Left kidney (tissue), 8 donors: ENCODE results near the gene OPRD1. TPM values are rescaled to one million over a fixed set of nuclear protein-coding genes. Genes with fewer than 3 reads are reported as not detected.
"Not testable (repeated sequence)": the region's sequence is repeated elsewhere in the genome, so short reads cannot be mapped to it uniquely, and the experiment has no call there.

Experiments
- DNase-seq: peaks from one replicate; pipeline ENCODE4 v3.0.0-alpha.2; 2013
- long read RNA-seq, 8 donors: transcript quantifications; one replicate each; lab custom pipeline, GENCODE V29; 2026
- polyA plus RNA-seq: library from polyadenylated mRNA; unstranded; fragments of 120-200 nt; gene quantifications from one replicate; pipeline ENCODE4 v1.2.1, GENCODE V29; 2013; ENCODE audit not compliant: insufficient read length

The OPRD1 gene
- polyA plus RNA-seq = 0.52 TPM
- long read RNA-seq, donor 1 = 0 reads
- long read RNA-seq, donor 2 = 0 reads
- long read RNA-seq, donor 3 = 0 reads
- long read RNA-seq, donor 4 = 0 reads
- long read RNA-seq, donor 5 = 0 reads
- long read RNA-seq, donor 6 = 0 reads
- long read RNA-seq, donor 7 = 0 reads
- long read RNA-seq, donor 8 = 0 reads

DNA sequence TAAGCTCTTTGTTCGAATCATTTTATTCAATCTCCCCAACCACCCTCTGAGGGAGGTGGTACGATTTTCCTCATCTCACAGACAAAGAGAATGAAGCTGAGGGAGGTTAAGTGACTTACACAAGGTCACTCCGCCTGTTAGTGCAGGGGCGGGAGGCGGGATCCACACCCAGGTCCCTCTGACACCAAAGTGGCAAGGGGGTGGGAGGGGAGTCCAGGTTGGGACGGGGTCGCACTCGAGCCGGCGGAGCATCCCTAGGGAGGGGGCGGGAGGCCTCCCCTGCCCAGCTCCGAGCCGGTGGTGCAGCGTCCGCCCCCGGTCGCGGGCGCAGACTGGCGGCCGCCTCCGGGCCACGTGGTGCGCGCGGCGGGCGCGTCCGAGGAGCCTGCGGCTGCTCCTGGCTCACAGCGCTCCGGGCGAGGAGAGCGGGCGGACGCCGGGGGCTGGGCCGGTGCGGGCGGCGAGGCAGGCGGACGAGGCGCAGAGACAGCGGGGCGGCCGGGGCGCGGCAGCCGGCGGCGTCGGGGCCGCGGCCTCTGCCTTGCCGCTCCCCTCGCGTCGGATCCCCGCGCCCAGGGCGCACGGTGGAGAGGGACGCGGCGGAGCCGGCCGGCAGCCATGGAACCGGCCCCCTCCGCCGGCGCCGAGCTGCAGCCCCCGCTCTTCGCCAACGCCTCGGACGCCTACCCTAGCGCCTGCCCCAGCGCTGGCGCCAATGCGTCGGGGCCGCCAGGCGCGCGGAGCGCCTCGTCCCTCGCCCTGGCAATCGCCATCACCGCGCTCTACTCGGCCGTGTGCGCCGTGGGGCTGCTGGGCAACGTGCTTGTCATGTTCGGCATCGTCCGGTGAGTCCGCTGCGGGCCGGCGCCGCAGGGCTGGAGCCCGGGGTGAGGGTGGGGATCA, at the start of gene OPRD1:
Gene OPRD1, plus strand, starts transcription at position 405 of the 903 bp plus-strand sequence. Its CDS starts 214 bp downstream, at position 619.
- DNase-seq = no peak

DNA sequence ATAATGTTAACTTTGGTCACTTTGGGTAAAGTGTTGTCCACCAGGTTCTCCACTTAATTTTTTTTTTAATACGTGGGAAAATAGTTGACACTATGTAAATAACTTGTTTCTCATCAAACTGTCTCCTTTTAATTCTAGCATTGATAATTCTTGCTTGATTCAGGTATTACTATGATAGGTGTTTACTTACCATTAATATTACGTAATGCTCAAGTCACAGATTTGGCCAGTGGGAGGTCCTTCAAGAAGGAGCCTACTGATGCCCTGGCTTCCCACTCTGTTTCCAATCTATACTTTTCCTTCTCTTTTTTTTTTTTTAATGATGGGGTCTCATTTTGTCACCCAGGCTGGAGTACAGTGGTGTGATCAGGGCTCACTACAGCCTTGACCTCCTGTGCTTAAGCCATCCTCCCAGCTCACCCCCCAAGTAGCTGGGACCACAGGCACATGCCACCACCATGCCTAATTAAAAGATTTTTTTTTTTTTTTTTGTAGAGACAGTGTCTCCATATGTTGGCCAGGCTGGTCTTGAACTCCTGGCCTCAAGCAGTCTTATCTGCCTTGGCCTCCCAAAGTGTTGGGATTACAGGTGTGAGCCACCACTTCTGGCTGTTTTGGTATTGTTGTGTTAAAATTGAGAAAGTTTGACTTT, 45.3 kb upstream of the OPRD1 start:
- no peak for DNase-seq

DNA sequence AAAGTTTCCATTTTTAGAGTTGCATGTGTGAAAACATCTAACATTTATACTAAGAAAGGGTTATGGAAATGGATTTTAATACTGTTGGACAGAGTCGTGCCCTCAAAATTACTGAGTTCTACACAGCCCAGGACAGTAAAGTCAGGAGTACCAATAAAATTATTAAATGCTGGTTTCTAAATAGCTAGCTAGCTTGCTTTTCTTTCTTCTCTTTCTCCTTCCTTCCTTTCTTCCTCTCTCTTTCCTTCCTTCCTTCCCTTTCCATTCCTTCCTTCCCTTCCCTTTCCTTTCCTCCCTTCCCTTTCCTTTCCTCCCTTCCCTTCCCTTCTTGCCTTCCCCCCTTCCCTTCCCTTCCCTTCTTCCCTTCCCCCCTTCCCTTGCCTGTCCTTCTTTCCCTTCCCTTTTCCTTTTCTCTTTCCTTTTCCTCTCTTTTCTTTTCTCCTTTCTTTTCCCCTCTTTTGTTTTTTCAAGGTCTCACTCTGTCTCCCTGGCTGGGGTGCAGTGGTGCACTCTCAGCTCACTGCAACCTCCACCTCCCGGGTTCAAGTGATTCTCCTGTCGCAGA, 41.3 kb upstream of the OPRD1 start:
- no peak for DNase-seq

DNA sequence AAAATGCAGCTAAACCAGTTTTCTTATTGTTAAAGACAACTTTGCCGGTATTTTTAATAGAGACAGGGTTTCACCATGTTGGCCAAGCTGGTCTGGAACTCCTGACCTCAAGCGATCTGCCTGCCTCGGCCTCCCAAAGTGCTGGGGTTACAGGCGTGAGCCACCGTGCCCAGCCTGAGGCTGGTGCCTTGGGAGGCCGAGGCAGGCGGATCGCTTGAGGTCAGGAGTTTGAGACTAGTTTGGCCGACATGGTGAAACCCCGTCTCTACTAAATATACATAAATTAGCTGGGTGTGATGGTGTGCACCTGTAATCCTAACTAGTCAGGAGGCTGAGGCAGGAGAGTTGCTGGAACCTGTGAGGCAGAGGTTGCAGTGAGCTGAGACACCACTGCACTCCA, 40.0 kb upstream of the OPRD1 start:
- DNase-seq = not testable (repeated sequence)

DNA sequence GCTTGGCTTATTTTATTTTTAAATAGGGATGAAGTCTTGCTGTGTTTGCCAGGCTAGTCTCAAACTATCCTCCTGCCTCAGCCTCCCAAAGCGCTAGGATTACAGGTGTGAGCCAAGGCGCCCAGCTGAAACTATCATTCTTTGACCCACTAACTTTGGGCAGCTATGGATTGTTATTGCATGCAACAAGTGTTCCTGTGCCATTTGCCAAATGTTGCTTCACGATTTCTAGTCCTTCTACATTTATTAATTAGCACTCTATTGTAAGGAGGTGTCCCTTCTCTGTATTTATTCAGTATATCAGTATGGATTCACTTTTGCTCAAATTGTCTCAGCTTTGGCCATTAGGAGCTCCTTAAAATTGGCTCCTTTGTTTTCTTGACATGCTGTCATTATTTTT, 38.9 kb upstream of the OPRD1 start:
- DNase-seq = no peak

DNA sequence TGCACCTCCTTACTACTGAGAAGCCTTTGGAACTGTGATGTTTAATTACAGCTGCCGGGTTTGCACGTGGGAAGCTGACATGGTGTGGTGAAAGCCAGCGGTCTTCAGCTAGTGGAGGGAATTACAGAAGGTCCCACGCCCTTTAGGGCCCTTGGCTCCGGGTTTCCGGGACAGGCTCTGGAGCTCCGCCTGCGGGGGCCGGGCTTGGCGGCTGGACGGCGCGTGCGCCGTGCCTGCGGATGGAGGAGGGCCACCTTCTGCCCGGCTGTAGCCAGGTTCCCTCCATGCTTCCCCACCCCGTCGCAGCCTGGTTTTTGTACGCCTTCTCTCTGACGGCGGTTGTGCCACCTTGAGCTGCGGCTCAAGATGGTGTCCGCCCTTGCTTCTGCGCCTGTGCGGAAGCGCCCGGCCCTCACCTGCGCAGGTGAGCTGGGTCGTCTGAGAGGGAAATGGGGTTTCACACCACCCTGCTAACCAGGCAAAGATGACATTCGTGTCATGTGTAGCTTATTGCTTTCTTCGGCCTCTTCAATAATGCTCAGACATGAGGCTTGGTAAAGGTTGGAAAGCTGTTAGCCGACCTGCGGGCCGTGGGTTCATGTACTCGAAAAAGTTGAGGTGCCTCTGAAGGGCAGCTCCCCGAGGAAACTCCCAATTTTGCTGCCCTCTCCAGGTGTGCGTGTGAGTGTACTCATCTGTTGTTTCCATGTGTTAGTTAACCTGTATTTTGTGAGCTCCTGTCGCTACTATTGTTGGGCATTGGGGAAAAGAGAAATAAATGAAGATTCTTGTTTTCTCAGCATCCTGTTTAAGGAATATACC, 36.6 kb upstream of the OPRD1 start:
- DNase-seq = peak; percentile 55

DNA sequence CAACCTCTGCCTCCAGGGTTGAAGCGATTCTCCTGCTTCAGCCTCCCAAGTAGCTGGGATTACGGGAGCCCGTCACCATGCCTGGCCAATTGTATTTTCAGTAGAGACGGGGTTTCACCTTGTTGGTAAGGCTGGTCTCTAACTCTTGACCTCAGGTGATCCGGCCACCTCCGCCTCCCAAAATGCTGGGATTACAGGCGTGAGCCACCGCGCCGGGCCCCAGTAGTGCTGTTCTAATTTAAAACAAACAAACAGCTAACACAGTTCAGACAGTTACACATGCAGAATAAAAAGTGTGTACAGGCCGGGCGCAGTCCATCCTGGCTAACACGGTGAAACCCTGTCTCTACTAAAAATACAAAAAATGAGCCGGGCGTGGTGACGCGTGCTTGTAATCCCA, 35.6 kb upstream of the OPRD1 start:
- no peak for DNase-seq

DNA sequence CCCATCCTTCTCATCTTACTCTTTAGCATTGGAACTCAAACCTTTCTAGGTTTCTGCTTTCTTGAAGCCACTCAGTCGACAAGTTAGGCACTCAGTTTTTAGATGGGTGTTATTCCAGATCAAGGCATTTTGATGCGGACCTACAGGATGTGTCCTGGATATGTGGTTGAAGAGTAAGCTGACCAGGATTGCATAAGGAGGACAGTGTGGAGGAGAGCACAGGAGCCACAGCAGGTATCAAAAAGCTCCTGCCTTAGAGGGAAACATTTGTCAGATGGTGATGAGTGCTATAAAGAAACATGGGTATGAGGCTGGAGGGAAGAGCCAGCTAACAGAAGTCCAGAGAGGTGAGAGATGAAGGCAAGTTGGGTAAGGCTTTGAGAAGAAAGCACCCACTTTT, 33.9 kb upstream of the OPRD1 start:
- no peak for DNase-seq

DNA sequence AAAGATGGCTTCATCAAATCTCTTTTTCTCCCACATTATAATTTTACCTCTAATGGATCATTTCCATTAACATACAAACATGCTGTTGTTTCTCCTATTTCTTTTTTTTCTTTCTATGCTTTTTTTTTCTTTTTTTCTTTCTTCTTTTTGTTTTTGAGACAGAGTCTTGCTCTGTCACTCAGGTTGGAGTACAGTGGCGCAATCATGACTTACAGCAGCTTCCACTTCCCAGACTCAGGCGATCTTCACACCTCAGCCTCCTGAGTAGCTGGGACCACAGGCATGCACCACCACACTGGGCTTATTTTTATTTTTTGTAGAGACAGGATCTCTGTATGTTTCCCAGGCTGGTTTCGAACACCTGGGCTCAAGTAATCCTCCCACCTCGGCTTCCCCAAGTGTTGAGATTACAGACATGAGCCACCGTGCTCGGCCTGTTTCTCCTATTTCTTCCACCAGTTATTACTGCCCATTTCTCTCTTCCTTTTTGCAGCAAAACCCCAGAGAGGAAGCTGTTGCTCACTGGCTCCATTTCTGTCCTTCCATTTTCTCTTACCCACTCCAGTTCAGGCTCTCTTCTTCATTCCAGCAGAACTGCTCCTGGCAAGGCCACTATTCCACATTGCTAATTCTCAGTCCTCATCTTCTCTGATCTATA, 32.1 kb upstream of the OPRD1 start:
- no peak for DNase-seq

DNA sequence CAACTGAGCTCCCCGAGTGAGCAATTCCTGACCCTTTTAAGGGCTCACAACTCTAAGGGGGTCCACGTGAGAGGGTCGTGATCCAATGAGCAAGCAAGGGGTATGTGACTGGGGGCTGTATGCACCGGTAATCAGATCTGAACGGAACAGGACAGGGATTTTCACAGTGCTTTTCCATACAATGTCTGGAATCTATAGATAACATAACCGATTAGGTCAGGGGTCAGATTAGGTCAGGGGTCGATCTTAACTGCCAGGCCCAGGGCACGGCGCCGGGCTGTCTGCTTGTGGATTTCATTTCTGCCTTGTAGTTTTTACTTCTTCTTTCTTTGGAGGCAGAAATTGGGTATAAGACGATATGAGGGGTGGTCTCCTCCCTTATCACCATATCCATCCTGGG, 30.7 kb upstream of the OPRD1 start:
- DNase-seq = no peak

DNA sequence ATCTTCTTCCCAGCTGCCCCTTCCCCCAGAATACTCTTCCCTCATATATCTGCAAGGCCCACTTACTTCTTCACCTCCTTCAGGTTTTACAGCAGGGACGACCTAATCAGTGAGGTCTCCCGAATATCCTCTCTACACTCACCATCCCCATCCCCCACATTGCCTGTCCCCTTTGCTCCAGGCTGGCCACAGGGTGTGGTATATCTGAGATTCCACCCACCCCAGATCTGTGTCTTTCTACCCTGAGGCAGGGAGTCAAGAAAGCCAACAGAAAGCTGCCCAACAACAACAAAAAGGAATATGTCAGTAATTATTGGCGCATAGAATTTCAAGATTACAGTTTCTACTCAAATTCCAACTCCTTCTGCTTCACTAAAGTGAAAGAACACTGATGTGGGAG, 30.0 kb upstream of the OPRD1 start:
- no peak for DNase-seq

DNA sequence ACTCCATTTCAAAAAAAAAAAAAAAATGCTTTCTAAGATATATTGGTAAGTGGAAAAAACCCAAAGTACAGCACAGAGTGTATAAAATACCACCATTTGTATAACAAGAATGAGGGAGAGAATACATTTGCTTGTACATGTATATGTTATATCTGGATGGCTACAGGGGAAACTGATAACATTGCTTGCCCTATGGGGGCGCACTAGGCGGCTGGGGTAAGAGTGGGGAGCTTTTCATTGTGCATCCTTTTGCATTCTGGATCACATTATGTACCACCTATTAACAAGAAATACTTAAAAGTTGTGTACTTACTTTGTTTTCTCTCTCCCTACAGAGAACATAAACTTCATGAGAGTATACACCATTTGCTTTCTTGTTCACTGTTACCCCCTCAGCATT, 28.6 kb upstream of the OPRD1 start:
- no peak for DNase-seq

DNA sequence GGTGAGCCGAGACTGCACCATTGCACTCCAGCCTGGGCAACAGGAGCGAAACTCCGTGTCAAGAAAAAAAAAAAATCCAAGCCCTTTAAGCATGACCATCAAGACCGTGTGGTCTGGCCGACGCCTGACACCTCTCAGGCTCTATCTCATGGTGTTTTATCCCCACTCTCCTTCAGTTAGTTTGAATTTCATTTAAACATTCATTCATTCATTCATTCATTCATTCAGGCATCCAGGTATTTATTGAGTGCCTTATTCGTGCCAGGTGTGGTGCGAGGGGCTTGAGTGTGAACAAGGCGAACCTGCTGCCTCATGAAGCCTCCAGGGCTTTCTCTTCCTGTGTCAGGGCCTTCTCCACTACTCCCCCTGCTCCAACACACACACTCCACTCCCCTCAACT, 22.6 kb upstream of the OPRD1 start:
- no peak for DNase-seq

DNA sequence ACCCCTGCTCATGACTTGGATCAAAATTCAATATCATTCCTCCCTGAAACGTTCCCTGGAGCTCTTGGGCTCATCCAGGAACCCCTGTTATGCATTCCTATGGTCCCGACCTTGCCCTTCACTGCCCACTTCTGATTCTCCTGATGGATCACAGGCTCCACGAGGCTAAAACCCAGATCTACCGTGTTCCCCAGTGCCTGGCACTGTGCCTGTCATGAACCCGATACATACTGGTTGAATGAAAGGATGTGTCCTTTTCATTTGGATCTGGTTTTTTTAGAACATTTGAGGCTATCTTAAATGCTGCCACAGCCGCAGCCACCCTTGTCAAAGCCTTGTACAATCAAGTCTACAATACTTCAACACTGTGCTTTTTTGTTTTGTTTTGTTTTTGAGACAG, 22.2 kb upstream of the OPRD1 start:
- DNase-seq = no peak

DNA sequence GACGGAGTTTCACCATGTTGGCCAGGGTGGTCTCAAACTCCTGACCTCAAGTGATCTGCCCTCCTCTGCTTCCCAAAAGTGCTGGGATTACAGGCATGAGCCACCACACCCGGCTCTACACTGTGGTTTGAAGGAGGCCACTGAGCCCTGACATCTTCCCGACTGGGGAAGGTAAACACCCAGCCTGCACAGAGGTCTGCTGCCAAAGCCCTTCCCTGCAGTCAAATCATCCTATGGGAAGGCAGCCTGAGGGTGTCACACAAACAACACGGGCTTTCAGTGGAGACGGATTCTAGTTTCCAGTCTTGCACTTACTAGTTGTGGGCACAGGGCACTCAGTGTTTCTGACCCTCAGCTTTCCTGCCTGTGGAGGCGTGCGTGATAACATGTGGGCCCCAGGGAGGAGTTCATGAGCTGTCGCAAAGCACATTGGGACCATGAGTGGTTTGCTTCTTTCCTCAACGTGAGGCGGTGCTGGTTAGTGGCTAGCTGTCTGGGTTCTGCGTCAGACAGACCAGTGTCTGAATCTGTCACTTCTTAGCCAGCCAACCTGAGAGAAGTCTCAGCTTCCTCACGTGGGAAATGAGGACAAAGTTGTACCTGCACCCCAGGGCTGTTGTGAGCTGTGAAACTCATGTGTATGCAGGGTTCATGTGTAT, 21.5 kb upstream of the OPRD1 start:
- DNase-seq = no peak

DNA sequence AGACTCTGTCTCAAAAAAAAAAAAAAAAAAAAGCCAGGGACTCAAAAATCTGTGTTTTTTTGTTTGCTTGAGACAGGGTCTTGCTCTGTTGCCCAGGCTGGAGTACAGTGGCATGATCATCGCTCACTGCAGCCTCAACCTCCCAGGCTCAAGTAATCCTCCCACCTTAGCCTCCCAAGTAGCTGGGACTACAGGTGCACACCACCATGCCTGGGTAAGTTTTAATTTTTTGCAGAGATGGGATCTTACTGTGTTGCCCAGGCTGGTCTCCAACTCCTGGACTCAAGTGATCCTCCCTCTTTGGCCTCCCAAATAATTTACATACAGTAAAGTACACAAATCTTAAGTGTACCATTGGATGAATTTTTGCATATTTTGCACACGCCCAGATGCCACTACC, 20.0 kb upstream of the OPRD1 start:
- not testable (repeated sequence) for DNase-seq

DNA sequence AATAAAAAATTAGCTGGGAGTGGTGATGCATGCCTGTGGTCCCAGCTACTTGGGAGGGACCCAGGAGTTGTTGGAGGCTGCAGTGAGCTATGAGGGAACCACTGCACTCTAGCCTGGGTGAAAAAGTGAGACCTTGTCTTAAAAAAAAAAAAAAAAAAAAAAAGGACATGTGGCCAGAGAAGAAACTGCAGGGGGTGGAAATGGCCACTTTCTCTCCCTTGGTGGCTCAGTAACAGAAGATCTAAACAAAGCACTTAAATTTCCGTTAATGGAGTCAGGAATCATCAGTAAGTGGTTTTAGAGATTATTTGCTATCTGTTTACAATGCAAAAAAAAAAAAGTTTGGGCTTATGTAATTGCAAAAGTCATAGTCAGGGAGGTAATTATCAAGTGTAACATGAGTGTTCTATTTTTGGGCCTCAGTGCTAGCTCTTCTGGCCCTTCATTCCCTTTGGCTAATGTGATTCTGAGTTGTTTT, 19.3 kb upstream of the OPRD1 start:
- no peak for DNase-seq

DNA sequence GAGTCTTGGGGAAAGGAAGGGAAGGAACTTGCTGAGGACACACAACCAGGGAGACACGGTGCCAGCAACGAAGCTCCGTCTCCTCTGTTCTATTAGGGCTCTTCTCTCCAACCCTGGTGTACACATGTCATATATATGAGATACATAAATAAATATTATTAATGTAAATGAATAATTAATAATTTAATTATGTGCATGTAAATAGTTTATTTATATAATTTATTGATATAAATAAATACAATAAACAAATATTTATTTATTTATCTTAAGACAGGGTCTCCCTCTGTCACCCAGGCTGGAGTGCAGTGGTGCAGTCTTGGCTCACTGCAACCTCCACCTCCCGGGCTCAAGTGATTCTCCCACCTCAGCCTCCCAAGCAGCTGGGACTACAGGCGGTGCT, 17.4 kb upstream of the OPRD1 start:
- not testable (repeated sequence) for DNase-seq

DNA sequence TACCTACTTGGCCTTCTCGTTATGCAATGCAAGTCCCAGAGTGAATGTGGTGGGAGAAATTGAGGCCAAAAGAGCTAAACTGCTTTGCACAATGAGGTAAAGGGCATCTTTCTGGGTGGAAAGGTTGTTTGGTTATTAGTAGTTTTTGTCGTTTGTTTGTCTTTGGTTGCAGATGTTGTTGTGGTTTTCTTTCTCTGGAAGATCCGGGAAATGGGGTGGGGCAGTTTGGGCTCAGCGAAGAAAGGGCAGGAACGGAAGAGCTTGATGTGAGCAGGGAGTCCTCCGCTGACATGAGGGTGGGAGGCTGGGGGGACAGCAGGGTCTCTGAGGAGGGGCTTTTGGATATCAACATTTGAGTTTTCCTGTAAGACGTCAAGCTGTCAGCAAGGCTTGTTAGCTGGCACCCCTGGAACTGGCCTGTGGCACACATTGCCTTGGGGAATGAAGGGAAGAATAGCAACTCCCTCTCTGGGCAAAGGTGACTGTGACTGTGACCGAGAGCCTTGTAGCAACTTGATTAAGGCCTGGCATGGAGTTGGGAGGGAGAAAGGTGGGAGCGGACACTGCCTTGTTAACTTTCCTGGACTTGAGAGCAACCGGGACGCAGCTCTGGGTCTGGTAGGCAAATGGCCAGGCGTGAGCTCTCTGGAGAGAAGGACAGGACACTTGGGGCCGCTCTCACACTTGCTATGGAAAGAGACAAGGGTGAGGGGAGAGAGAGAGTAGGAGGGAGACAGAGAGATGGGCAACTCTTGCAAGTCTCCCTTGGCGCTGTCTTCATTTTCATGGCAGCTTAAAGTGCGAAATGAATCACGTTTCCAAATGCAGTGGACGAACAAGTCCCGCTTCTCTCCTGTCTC, 15.4 kb upstream of the OPRD1 start:
- no peak for DNase-seq

DNA sequence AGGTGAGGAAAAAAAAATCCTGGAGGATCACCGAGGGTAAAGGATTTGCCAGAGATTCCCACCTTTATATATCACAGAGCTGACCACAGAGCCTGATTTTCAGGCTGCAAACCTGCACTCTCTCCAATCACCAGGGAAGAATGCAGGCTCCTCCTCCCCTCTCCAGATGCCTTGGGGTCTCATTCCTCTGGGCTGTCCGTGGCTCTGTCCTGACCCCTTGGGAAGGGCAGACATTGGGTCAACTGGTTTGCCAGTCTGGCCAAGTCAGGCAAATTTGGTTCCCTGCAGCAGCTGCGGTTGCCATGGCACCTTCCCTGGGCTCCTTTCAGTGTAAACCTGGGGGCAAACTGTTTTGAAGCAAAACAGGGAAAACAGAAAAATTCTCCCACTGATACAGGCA, 11.6 kb upstream of the OPRD1 start:
- DNase-seq = no peak
